Chondrocyte (in vitro differentiated cells): ENCODE measurements around the gene TOP1. TPM values are rescaled to one million over a fixed set of nuclear protein-coding genes. Genes with fewer than 3 reads are reported as not detected.

Source experiments
- DNase-seq: peaks from one replicate; pipeline ENCODE4 v3.0.0; 2021; ENCODE audit warnings: mixed read lengths, low spot score
- H3K27ac Mint-ChIP-seq: one replicate; pipeline ENCODE4 v1.8.0; 2021; ENCODE audit warnings: mild to moderate bottlenecking, moderate library complexity, mixed read lengths; ENCODE audit not compliant: unreplicated experiment
- H3K27me3 Mint-ChIP-seq: 2 replicates; pipeline ENCODE4 v1.8.0; 2021; ENCODE audit warnings: low read depth, mixed read lengths
- H3K36me3 Mint-ChIP-seq: 2 replicates; pipeline ENCODE4 v1.8.0; 2021; ENCODE audit warnings: low read depth, mixed read lengths
- H3K4me1 Mint-ChIP-seq: 2 replicates; pipeline ENCODE4 v1.8.0; 2021; ENCODE audit warnings: low read depth, mild to moderate bottlenecking, mixed read lengths
- H3K4me3 Mint-ChIP-seq: one replicate; pipeline ENCODE4 v1.8.0; 2021; ENCODE audit warnings: mild to moderate bottlenecking, moderate library complexity, mixed read lengths; ENCODE audit not compliant: unreplicated experiment
- H3K9me3 Mint-ChIP-seq: 2 replicates; pipeline ENCODE4 v1.8.0; 2021; ENCODE audit warnings: low read depth, mixed read lengths
- CTCF ChIP-seq: fragments of 200-600 bp; sonication (generic); IDR thresholded peaks from 2 replicates; pipeline ENCODE4 v1.5.0; 2021; ENCODE audit warnings: antibody characterized with exemption, mild to moderate bottlenecking, moderate library complexity
- total RNA-seq: library from RNA; stranded (reverse); gene quantifications from 3 replicates; pipeline ENCODE4 v1.2.1, GENCODE V29; 2021

TOP1 gene
- total RNA-seq, 1 donor from 2014 or later: 39.0 TPM

- no peaks in the 10 kb centered on the region for H3K36me3 Mint-ChIP-seq
- H3K4me1 Mint-ChIP-seq: peaks cover 60% of the 10 kb centered on the region
Observed at GRCh38 chr20:41150664-41151063, 122.0 kb downstream of the TOP1 start.

GRCh38 chr20:41151134-41151869, 122.7 kb downstream of the TOP1 start:
- TF ChIP-seq CTCF: no peak
- Mint-ChIP-seq H3K4me1 (peaks cover 62% of the 10 kb centered on the region), H3K27ac (peak overlapping the region; percentile 32), H3K4me3 (no peak overlapping the region), H3K9me3 (no peaks in the 10 kb centered on the region), H3K36me3 (no peaks in the 10 kb centered on the region), H3K27me3 (no peaks in the 10 kb centered on the region)
- DNase-seq: no peak

More at GRCh38 chr20:41150664-41151063, 122.0 kb downstream of the TOP1 start:
- H3K9me3 Mint-ChIP-seq: no peaks in the 10 kb centered on the region
- no peak overlapping the region for H3K27ac Mint-ChIP-seq
- no peak for DNase-seq
- no peaks in the 10 kb centered on the region for H3K27me3 Mint-ChIP-seq
- no peak for TF ChIP-seq CTCF
- H3K4me3 Mint-ChIP-seq: no peak overlapping the region

- Mint-ChIP-seq H3K4me1 (peaks cover 59% of the 10 kb centered on the region), H3K27me3 (no peaks in the 10 kb centered on the region), H3K36me3 (no peaks in the 10 kb centered on the region), H3K27ac (peak overlapping the region; percentile 75), H3K4me3 (no peak overlapping the region), H3K9me3 (no peaks in the 10 kb centered on the region)
- no peak for TF ChIP-seq CTCF
- no peak for DNase-seq
Observed at GRCh38 chr20:41152108-41152757, 123.6 kb downstream of the TOP1 start.

- H3K9me3 Mint-ChIP-seq: no peaks in the 10 kb centered on the region
- peaks cover 3% of the 10 kb centered on the region for H3K36me3 Mint-ChIP-seq
- peaks cover 56% of the 10 kb centered on the region for H3K4me1 Mint-ChIP-seq
- peak overlapping the region; percentile 49 for H3K27ac Mint-ChIP-seq
- no peak overlapping the region for H3K4me3 Mint-ChIP-seq
- peak; percentile 16 for TF ChIP-seq CTCF
- no peaks in the 10 kb centered on the region for H3K27me3 Mint-ChIP-seq
- DNase-seq: no peak
Observed at GRCh38 chr20:41154436-41155176, 126.0 kb downstream of the TOP1 start.

- Mint-ChIP-seq H3K4me3 (no peak overlapping the region), H3K27ac (peak overlapping the region; percentile 49), H3K9me3 (no peaks in the 10 kb centered on the region), H3K27me3 (no peaks in the 10 kb centered on the region), H3K36me3 (peaks cover 8% of the 10 kb centered on the region), H3K4me1 (peaks cover 54% of the 10 kb centered on the region)
- DNase-seq: no peak
- TF ChIP-seq CTCF: no peak
Observed at GRCh38 chr20:41155261-41155660, 126.6 kb downstream of the TOP1 start.
